DND-41 (cell line): ENCODE results near the gene RND1.

Experiments
- CTCF ChIP-seq: IDR thresholded peaks from 2 replicates; pipeline ENCODE4 v1.5.1; 2012; ENCODE audit warnings: borderline replicate concordance, low read length, moderate library complexity, mild to moderate bottlenecking; ENCODE audit not compliant: poor library complexity, severe bottlenecking; ENCODE audit errors: extremely low read depth
- EZH2 ChIP-seq: IDR thresholded peaks from 3 replicates; pipeline ENCODE4 v1.6.1; 2012; ENCODE audit warnings: borderline replicate concordance, low read depth, mild to moderate bottlenecking, moderate library complexity, low read length, inconsistent platforms; ENCODE audit not compliant: severe bottlenecking

GRCh38 chr12:48883305-48884161, 17.9 kb upstream of the RND1 start:
- TF ChIP-seq CTCF (no peak), EZH2 (no peak)
